Measurements from ENCODE around the gene EHD4.

The EHD4 gene

DNA sequence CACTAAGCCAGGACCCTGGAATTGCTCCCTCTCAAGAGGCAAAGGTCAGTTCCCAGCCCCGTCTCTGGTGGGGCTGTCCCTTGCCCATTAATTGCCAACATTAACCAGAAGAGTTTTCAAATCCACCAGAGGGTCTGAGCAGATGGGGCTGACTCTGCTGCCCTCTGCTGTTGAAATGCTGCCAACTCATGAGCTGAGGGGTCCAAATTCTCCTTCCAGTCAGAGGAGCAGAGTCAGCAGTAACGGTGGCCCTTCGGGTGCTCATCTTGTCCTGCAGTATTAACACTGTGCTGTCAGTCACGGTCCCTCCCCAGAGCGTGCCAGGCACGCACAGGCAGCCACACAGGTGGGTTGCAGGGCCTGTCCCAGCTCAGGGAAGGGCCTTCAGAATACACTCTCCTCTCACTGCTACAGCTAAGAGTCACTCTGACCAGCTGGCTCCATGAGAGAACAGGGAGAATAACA lies 67.8 kb downstream of the EHD4 start:
- no CpG with 5 or more reads among the region's 6 CpGs for WGBS, 2 donors (ENCODE audit: extremely low coverage in 2 of 2, insufficient read length in 2 of 2, insufficient replicate concordance in 1 of 2)
- peak; percentile 69 for DNase-seq (ENCODE audit: low spot score)
- Histone ChIP-seq H3K27ac (replicated peaks; ENCODE audit: low read length) (no peak overlapping the region), H4K91ac (ENCODE audit: low read depth, low read length, poor library complexity) (peak overlapping the region; percentile 47), H3K27me3 (ENCODE audit: control insufficient read depth in 3 of 3, insufficient read depth in 3 of 3, low read depth in 1 of 3, low read length in 3 of 3) (no peaks in the 10 kb centered on the region), H2BK15ac (ENCODE audit: low read length) (peak overlapping the region; percentile 43), H3K9ac (ENCODE audit: low read depth, low read length, poor library complexity) (peak overlapping the region; percentile 68), H3K4me2 (ENCODE audit: insufficient read depth, low read length, poor library complexity, severe bottlenecking) (no peak overlapping the region), H2BK12ac (ENCODE audit: low read length) (no peak overlapping the region), H2BK5ac (ENCODE audit: low read length) (no peak overlapping the region), H2AFZ (ENCODE audit: low read length) (no peak overlapping the region), H2AK5ac (ENCODE audit: low read depth, low read length) (peak overlapping the region; percentile 42), H3K36me3 (replicated peaks in 1 of 2; ENCODE audit: control insufficient read depth in 2 of 2, insufficient read depth in 2 of 2, low read length in 2 of 2) (peaks cover 6 to 14% of the 10 kb centered on the region in 2 donors), H3K4me3 (ENCODE audit: low read length in 2 of 2) (no peak overlapping the region), H3K18ac (ENCODE audit: low read length) (peak overlapping the region; percentile 32), H3K4ac (ENCODE audit: low read length) (no peak overlapping the region), H2BK120ac (ENCODE audit: low read depth, low read length) (peak overlapping the region; percentile 29), H3K23ac (ENCODE audit: low read depth, low read length, poor library complexity) (no peak overlapping the region), H3K14ac (ENCODE audit: low read length) (no peak overlapping the region), H3K79me1 (ENCODE audit: low read depth, low read length) (no peaks in the 10 kb centered on the region), H3K9me3 (replicated peaks in 1 of 2; ENCODE audit: control insufficient read depth in 2 of 2, insufficient read depth in 1 of 2, low read depth in 1 of 2, low read length in 2 of 2) (peaks cover 0 to 2% of the 10 kb centered on the region in 2 donors), H4K8ac (ENCODE audit: low read depth, low read length) (no peak overlapping the region), H3K4me1 (ENCODE audit: control insufficient read depth in 2 of 2, insufficient read depth in 1 of 2, low read depth in 1 of 2, low read length in 2 of 2) (peaks cover 4 to 11% of the 10 kb centered on the region in 2 donors)

DNA sequence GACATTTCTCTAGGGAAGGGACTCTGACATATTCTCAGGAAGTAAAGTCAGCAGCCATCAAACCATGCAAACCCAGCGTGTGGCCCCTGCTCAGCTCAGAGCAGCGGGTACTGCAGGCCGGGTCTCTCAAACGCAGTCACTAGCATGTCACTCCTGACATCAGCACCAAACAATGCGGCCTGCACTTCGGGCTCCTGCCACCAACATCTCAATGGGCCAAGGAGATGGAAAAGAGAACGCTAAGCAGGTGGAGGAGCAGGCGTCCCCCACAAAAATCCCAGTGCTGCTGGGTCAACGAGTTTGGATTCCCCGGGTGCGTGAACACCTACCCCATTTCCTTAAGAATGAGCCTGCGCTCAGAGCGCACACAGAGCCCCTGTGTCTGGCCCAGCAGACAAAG lies 68.6 kb downstream of the EHD4 start:
- no peak overlapping the region for H3K9ac ChIP-seq (ENCODE audit: low read depth, low read length, poor library complexity)
- peak overlapping the region; percentile 21 for H3K18ac ChIP-seq (ENCODE audit: low read length)
- H3K27ac ChIP-seq (replicated peaks; ENCODE audit: low read length): peak overlapping the region; percentile 12
- H3K23ac ChIP-seq (ENCODE audit: low read depth, low read length, poor library complexity): no peak overlapping the region
- H3K4ac ChIP-seq (ENCODE audit: low read length): peak overlapping the region; percentile 24
- no peak overlapping the region for H2BK5ac ChIP-seq (ENCODE audit: low read length)
- no peak overlapping the region for H3K14ac ChIP-seq (ENCODE audit: low read length)
- no peaks in the 10 kb centered on the region for H3K27me3 ChIP-seq (ENCODE audit: control insufficient read depth in 3 of 3, insufficient read depth in 3 of 3, low read depth in 1 of 3, low read length in 3 of 3)
- H2AFZ ChIP-seq (ENCODE audit: low read length): peak overlapping the region; percentile 58
- no peak overlapping the region for H3K4me3 ChIP-seq (ENCODE audit: low read length in 2 of 2)
- no peak overlapping the region for H2BK120ac ChIP-seq (ENCODE audit: low read depth, low read length)
- peaks cover 0 to 2% of the 10 kb centered on the region in 2 donors for H3K9me3 ChIP-seq (replicated peaks in 1 of 2; ENCODE audit: control insufficient read depth in 2 of 2, insufficient read depth in 1 of 2, low read depth in 1 of 2, low read length in 2 of 2)
- no peaks in the 10 kb centered on the region for H3K79me1 ChIP-seq (ENCODE audit: low read depth, low read length)
- H3K4me2 ChIP-seq (ENCODE audit: insufficient read depth, low read length, poor library complexity, severe bottlenecking): no peak overlapping the region
- H2BK15ac ChIP-seq (ENCODE audit: low read length): peak overlapping the region; percentile 40
- peak overlapping the region; percentile 38 for H2AK5ac ChIP-seq (ENCODE audit: low read depth, low read length)
- H3K4me1 ChIP-seq (ENCODE audit: control insufficient read depth in 2 of 2, insufficient read depth in 1 of 2, low read depth in 1 of 2, low read length in 2 of 2): peaks cover 4 to 11% of the 10 kb centered on the region in 2 donors
- H2BK12ac ChIP-seq (ENCODE audit: low read length): no peak overlapping the region
- no peak for DNase-seq (ENCODE audit: low spot score)
- H4K91ac ChIP-seq (ENCODE audit: low read depth, low read length, poor library complexity): no peak overlapping the region
- H3K36me3 ChIP-seq (replicated peaks in 1 of 2; ENCODE audit: control insufficient read depth in 2 of 2, insufficient read depth in 2 of 2, low read length in 2 of 2): peaks cover 5 to 6% of the 10 kb centered on the region in 2 donors
- no CpG with 5 or more reads among the region's 13 CpGs for WGBS, 2 donors (ENCODE audit: extremely low coverage in 2 of 2, insufficient read length in 2 of 2, insufficient replicate concordance in 1 of 2)
- no peak overlapping the region for H4K8ac ChIP-seq (ENCODE audit: low read depth, low read length)

DNA sequence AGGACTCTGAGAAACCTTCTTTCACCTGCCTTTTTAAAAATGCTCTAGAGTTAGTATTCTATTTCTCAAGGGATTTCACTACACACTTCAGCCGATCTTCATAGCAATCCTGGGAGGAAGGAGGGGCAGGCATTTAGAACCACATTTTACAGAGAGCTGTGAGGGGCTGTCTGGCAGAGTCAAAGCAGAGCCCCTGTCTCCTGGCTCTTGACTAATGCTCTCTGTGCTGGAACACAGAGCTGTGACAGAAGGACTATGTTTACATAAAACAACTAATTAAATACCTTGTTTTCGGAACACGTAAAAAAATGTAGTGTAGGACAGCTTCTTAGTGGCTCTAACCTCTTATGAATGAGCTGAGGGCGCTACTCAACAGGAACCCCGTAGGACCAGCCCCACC lies 70.9 kb downstream of the EHD4 start:
- H3K9ac ChIP-seq (ENCODE audit: low read depth, low read length, poor library complexity): no peak overlapping the region
- no peak overlapping the region for H2AFZ ChIP-seq (ENCODE audit: low read length)
- no peak overlapping the region for H2BK5ac ChIP-seq (ENCODE audit: low read length)
- no peak overlapping the region for H3K4me3 ChIP-seq (ENCODE audit: low read length in 2 of 2)
- no peak overlapping the region for H2AK5ac ChIP-seq (ENCODE audit: low read depth, low read length)
- H2BK15ac ChIP-seq (ENCODE audit: low read length): no peak overlapping the region
- no peak overlapping the region for H4K91ac ChIP-seq (ENCODE audit: low read depth, low read length, poor library complexity)
- no peak overlapping the region for H4K8ac ChIP-seq (ENCODE audit: low read depth, low read length)
- no peak overlapping the region for H2BK120ac ChIP-seq (ENCODE audit: low read depth, low read length)
- H3K4me1 ChIP-seq (ENCODE audit: control insufficient read depth in 2 of 2, insufficient read depth in 1 of 2, low read depth in 1 of 2, low read length in 2 of 2): peaks cover 4 to 12% of the 10 kb centered on the region in 2 donors
- DNase-seq (ENCODE audit: low spot score): no peak
- no peak overlapping the region for H3K4me2 ChIP-seq (ENCODE audit: insufficient read depth, low read length, poor library complexity, severe bottlenecking)
- no peak overlapping the region for H3K27ac ChIP-seq (replicated peaks; ENCODE audit: low read length)
- peaks cover 0 to 2% of the 10 kb centered on the region in 2 donors for H3K9me3 ChIP-seq (replicated peaks in 1 of 2; ENCODE audit: control insufficient read depth in 2 of 2, insufficient read depth in 1 of 2, low read depth in 1 of 2, low read length in 2 of 2)
- no peaks in the 10 kb centered on the region for H3K27me3 ChIP-seq (ENCODE audit: control insufficient read depth in 3 of 3, insufficient read depth in 3 of 3, low read depth in 1 of 3, low read length in 3 of 3)
- no peak overlapping the region for H2BK12ac ChIP-seq (ENCODE audit: low read length)
- H3K18ac ChIP-seq (ENCODE audit: low read length): no peak overlapping the region
- H3K23ac ChIP-seq (ENCODE audit: low read depth, low read length, poor library complexity): no peak overlapping the region
- WGBS, 2 donors (ENCODE audit: extremely low coverage in 2 of 2, insufficient read length in 2 of 2, insufficient replicate concordance in 1 of 2): no CpG with 5 or more reads among the region's 5 CpGs
- H3K36me3 ChIP-seq (replicated peaks in 1 of 2; ENCODE audit: control insufficient read depth in 2 of 2, insufficient read depth in 2 of 2, low read length in 2 of 2): peaks cover 0 to 5% of the 10 kb centered on the region in 2 donors
- no peak overlapping the region for H3K4ac ChIP-seq (ENCODE audit: low read length)
- no peak overlapping the region for H3K14ac ChIP-seq (ENCODE audit: low read length)
- no peaks in the 10 kb centered on the region for H3K79me1 ChIP-seq (ENCODE audit: low read depth, low read length)

DNA sequence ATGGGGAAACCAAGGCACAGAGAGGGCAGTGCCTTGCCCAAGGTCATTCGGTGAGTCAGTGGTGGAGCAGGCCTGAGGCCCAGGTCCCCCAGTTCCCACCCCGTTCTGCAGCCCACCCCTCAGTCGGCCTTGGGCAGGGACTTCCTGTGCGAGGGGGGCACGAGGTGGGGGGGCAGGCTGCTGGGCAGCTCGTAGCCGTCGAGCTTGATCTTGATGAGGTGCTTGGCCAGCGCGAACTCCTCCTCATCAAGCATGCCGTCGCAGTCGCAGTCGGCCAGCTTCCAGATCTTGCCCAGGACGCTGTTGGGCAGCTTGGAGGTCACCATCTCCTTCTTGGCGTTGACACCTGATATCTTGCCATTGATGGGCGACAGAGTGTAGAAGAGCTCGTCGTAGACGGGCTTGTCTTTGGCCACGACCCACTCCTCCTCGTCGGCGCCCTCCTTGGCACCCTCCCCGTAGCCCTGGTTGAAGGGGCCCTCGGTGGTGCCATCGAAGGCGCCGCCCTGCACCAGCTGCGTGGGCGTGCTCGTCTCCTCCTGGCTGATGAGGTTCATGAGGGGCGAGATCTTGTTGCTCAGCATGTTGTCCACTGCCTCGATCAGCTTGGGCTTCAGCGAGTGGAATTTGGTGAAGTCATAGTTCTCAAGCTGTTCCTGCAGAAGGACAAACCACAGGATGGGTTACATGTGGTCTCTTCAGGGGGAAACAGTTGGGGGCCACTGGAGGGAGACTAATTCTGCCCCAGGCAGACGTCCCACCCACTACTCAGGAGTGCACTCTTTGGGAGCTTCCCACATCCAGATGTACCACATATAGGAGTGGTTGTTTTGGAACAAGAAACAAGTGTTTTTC lies 71.6 kb downstream of the EHD4 start:
- peak overlapping the region; percentile 8 for H3K23ac ChIP-seq (ENCODE audit: low read depth, low read length, poor library complexity)
- no peaks in the 10 kb centered on the region for H3K27me3 ChIP-seq (ENCODE audit: control insufficient read depth in 3 of 3, insufficient read depth in 3 of 3, low read depth in 1 of 3, low read length in 3 of 3)
- H4K8ac ChIP-seq (ENCODE audit: low read depth, low read length): no peak overlapping the region
- H3K4ac ChIP-seq (ENCODE audit: low read length): no peak overlapping the region
- no peaks in the 10 kb centered on the region for H3K9me3 ChIP-seq (replicated peaks in 1 of 2; ENCODE audit: control insufficient read depth in 2 of 2, insufficient read depth in 1 of 2, low read depth in 1 of 2, low read length in 2 of 2)
- no peak overlapping the region for H3K9ac ChIP-seq (ENCODE audit: low read depth, low read length, poor library complexity)
- no peak for DNase-seq (ENCODE audit: low spot score)
- H2AFZ ChIP-seq (ENCODE audit: low read length): no peak overlapping the region
- H3K4me3 ChIP-seq (ENCODE audit: low read length in 2 of 2): no peak overlapping the region
- no peak overlapping the region for H2AK5ac ChIP-seq (ENCODE audit: low read depth, low read length)
- WGBS, 2 donors (ENCODE audit: extremely low coverage in 2 of 2, insufficient read length in 2 of 2, insufficient replicate concordance in 1 of 2): no CpG with 5 or more reads among the region's 36 CpGs
- H3K4me2 ChIP-seq (ENCODE audit: insufficient read depth, low read length, poor library complexity, severe bottlenecking): no peak overlapping the region
- H3K27ac ChIP-seq (replicated peaks; ENCODE audit: low read length): no peak overlapping the region
- no peak overlapping the region for H3K14ac ChIP-seq (ENCODE audit: low read length)
- no peaks in the 10 kb centered on the region for H3K79me1 ChIP-seq (ENCODE audit: low read depth, low read length)
- no peak overlapping the region for H2BK5ac ChIP-seq (ENCODE audit: low read length)
- peaks cover 4 to 12% of the 10 kb centered on the region in 2 donors for H3K4me1 ChIP-seq (ENCODE audit: control insufficient read depth in 2 of 2, insufficient read depth in 1 of 2, low read depth in 1 of 2, low read length in 2 of 2)
- no peak overlapping the region for H2BK15ac ChIP-seq (ENCODE audit: low read length)
- no peak overlapping the region for H2BK120ac ChIP-seq (ENCODE audit: low read depth, low read length)
- H3K36me3 ChIP-seq (replicated peaks in 1 of 2; ENCODE audit: control insufficient read depth in 2 of 2, insufficient read depth in 2 of 2, low read length in 2 of 2): peaks cover 0 to 5% of the 10 kb centered on the region in 2 donors
- H2BK12ac ChIP-seq (ENCODE audit: low read length): no peak overlapping the region
- H3K18ac ChIP-seq (ENCODE audit: low read length): no peak overlapping the region
- no peak overlapping the region for H4K91ac ChIP-seq (ENCODE audit: low read depth, low read length, poor library complexity)

Data from neuronal stem cell (in vitro differentiated cells).